HEK293T (cell line): ENCODE data around the gene PFKP.

Source experiments
- BHLHE40 ChIP-seq: fragments of 450-650 bp; IDR thresholded peaks from 2 replicates; pipeline ENCODE4 v1.6.1; 2016; ENCODE audit warnings: mild to moderate bottlenecking, moderate library complexity, borderline replicate concordance
- FOXM1 ChIP-seq: fragments of 450-650 bp; IDR thresholded peaks from 2 replicates; pipeline ENCODE4 v1.6.1; 2017; ENCODE audit warnings: mild to moderate bottlenecking, borderline replicate concordance
- L3MBTL2 ChIP-seq: fragments of 450-650 bp; conservative IDR thresholded peaks from 2 replicates; pipeline ENCODE4 v1.6.1; 2016; ENCODE audit warnings: mild to moderate bottlenecking

- no peak for TF ChIP-seq L3MBTL2
- TF ChIP-seq FOXM1: no peak
- no peak for TF ChIP-seq BHLHE40
Observed at GRCh38 chr10:3110782-3111620, 43.7 kb downstream of the PFKP start.
